ENCODE data around the gene TMED3. TPM values are rescaled to one million over a fixed set of nuclear protein-coding genes. Genes with fewer than 3 reads are reported as not detected.
A peak's percentile ranks its signal among the peaks of the same experiment; 100 is the strongest.

Gene TMED3
- total and polyA plus RNA-seq, 2 donors (not counting 3 experiments of a cell fraction or from before 2014, with no cell fraction given), result 105 to 322 TPM

DNA sequence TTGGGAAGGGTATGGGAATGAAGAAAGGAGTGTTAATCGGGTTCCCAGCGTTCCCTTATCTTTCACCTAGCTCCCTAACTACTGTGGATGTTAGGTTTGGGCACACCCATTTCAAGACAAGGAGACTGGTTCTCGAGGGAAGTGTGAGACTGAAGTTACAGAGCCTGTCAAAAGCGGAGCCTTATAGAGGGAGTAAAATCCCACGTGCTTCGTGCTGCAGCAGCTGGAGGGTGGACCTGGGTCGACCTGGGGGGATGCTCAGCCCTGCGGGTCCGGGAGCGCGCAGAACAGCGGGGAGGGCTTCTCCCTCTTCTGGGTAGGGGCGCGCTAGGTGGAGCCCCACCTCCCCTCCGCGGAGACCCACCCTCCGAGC, 314 bp upstream of the TMED3 start:
- H2AFZ ChIP-seq (ENCODE audit: low read depth, low read length), result peak overlapping the region; percentile 81
- no peaks in the 10 kb centered on the region for H3K9me1 ChIP-seq (replicated peaks; ENCODE audit: control insufficient read depth, extremely low read depth, insufficient read depth, low read length)
- no peaks in the 10 kb centered on the region for H4K20me1 ChIP-seq (replicated peaks; ENCODE audit: control insufficient read depth, extremely low read depth, insufficient read depth, low read length)
- peaks cover 16% of the 10 kb centered on the region for H3K4me1 ChIP-seq (ENCODE audit: control insufficient read depth, extremely low read depth, insufficient read depth, low read length)
- dilution Hi-C loops (cut with MboI; ENCODE audit: extremely low pct_ligation_motif_present, low sequenced_read_pairs) (no loop called here), intact Hi-C loops (cut with micrococcal nuclease) (loop anchor here (2.0 to 10.0 kb wide), 2 partner anchors 18 to 56 kb away; no protein-coding TSS in a partner anchor)
- ChIA-PET POLR2A (interaction anchor here (0.6 to 1.6 kb wide), 3 partner anchors 10 to 166 kb away, joined by 3 to 7 read pairs (median 4); no protein-coding TSS in a partner anchor), CTCF (interaction anchor here (0.5 to 3.9 kb wide), 9 partner anchors 8 to 543 kb away, joined by 3 to 27 read pairs (median 5); no protein-coding TSS in a partner anchor)
- H3K9ac ChIP-seq (replicated peaks; ENCODE audit: extremely low read depth, insufficient read depth, low read length), result no peak overlapping the region
- no TSS peak for BruUV-seq (replicated peaks)
- H3K27ac ChIP-seq (ENCODE audit: insufficient read depth, low read depth, low read length), result no peak overlapping the region
- H3K36me3 ChIP-seq (ENCODE audit: control insufficient read depth in 2 of 2, extremely low read depth in 1 of 2, insufficient read depth in 2 of 2, low read length in 2 of 2), result peaks cover 17 to 18% of the 10 kb centered on the region in 2 experiments
- H3K9me3 ChIP-seq (replicated peaks; ENCODE audit: control insufficient read depth, insufficient read depth, low read length), result no peaks in the 10 kb centered on the region
- peaks cover 43% of the 10 kb centered on the region for H3K79me2 ChIP-seq (ENCODE audit: control insufficient read depth, insufficient read depth, low read length)
- TF ChIP-seq POLR2A (IDR thresholded peaks at IDR 0.05; ENCODE audit: low read depth, low read length), result no peak
- TF ChIP-seq MAX (IDR thresholded peaks at IDR 0.05; ENCODE audit: insufficient read depth, insufficient read length), result peak; percentile 4
- peak overlapping the region in 2 of 3 experiments; percentile 41 to 65 for H3K4me3 ChIP-seq (replicated peaks in 1 of 3; ENCODE audit: insufficient read depth in 1 of 3, low read depth in 1 of 3, low read length in 3 of 3)
- H3K27me3 ChIP-seq (ENCODE audit: control insufficient read depth in 2 of 2, insufficient read depth in 2 of 2, low read length in 2 of 2), result peaks cover 15 to 35% of the 10 kb centered on the region in 2 experiments
- FAIRE-seq (no peak), DNase-seq (ENCODE audit: low read depth, low spot score) (no peak)
- H3K4me2 ChIP-seq (ENCODE audit: insufficient read depth, low read length), result peak overlapping the region; percentile 85

DNA sequence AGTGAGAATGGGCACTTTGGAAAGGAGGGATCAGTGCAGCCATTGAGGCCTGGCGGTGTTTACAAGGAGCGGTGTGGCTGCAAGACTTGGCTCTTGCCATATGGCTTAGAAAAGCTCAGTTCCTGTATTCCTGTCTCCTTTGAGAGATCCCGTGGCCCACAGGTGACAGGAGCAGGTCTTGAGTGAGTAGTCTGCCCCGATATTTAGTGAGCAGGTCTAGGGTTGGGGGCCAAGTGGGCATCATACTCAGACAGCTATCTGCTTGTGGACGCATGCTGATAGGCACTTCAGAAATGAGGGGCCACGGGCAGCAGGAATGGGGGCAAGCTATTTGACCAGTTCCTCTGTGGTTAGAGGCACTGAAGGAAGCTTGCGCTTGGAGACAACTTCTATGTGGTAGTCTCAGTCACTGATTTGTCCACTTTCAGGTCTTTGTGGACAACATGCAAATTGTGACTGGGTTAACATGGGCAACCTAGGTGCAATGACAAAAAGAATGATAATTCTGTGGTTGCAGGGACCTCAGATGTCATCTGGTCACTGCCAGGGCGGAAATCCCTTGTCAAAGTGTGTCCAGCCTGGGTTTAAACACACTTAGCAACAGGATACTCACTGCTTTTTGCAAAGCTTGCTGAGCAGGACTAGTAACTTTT, 1.1 kb downstream of the TMED3 start:
- DNase-seq (ENCODE audit: low read depth, low spot score), result no peak
- H3K79me2 ChIP-seq (ENCODE audit: control insufficient read depth, insufficient read depth, low read length), result peaks cover 54% of the 10 kb centered on the region
- ChIA-PET CTCF (interaction anchor here (1.5 to 3.9 kb wide), 5 partner anchors 10 to 542 kb away, joined by 3 to 27 read pairs (median 6); no protein-coding TSS in a partner anchor), POLR2A (interaction anchor here (1.6 kb wide), 1 partner anchor 8 kb away, joined by 7 read pairs; no protein-coding TSS in a partner anchor)
- no peak for FAIRE-seq
- H2AFZ ChIP-seq (ENCODE audit: low read depth, low read length), result peak overlapping the region; percentile 74
- H3K9ac ChIP-seq (replicated peaks; ENCODE audit: extremely low read depth, insufficient read depth, low read length), result peak overlapping the region; percentile 86
- no TSS peak for BruUV-seq (replicated peaks)
- H3K27me3 ChIP-seq (ENCODE audit: control insufficient read depth in 2 of 2, insufficient read depth in 2 of 2, low read length in 2 of 2), result peaks cover 13 to 25% of the 10 kb centered on the region in 2 experiments
- peak overlapping the region; percentile 61 to 74 (median 65) for H3K4me3 ChIP-seq (replicated peaks in 1 of 3; ENCODE audit: insufficient read depth in 1 of 3, low read depth in 1 of 3, low read length in 3 of 3)
- H3K36me3 ChIP-seq (ENCODE audit: control insufficient read depth in 2 of 2, extremely low read depth in 1 of 2, insufficient read depth in 2 of 2, low read length in 2 of 2), result peaks cover 19 to 29% of the 10 kb centered on the region in 2 experiments
- TF ChIP-seq GATA2 (IDR thresholded peaks at IDR 0.05; ENCODE audit: insufficient read depth, insufficient read length, low read depth, low read length), result no peak
- no peak for TF ChIP-seq JUN (IDR thresholded peaks at IDR 0.05; ENCODE audit: borderline replicate concordance, insufficient read depth, insufficient read length, low read depth)
- no peak for TF ChIP-seq POLR2AphosphoS5 (IDR thresholded peaks at IDR 0.05; ENCODE audit: insufficient read depth, low read depth, low read length)
- TF ChIP-seq FOS (IDR thresholded peaks at IDR 0.05; ENCODE audit: borderline replicate concordance, insufficient read depth, low read length), result no peak
- TF ChIP-seq MAX (IDR thresholded peaks at IDR 0.05; ENCODE audit: insufficient read depth, insufficient read length), result no peak
- TF ChIP-seq, protein P1, sequence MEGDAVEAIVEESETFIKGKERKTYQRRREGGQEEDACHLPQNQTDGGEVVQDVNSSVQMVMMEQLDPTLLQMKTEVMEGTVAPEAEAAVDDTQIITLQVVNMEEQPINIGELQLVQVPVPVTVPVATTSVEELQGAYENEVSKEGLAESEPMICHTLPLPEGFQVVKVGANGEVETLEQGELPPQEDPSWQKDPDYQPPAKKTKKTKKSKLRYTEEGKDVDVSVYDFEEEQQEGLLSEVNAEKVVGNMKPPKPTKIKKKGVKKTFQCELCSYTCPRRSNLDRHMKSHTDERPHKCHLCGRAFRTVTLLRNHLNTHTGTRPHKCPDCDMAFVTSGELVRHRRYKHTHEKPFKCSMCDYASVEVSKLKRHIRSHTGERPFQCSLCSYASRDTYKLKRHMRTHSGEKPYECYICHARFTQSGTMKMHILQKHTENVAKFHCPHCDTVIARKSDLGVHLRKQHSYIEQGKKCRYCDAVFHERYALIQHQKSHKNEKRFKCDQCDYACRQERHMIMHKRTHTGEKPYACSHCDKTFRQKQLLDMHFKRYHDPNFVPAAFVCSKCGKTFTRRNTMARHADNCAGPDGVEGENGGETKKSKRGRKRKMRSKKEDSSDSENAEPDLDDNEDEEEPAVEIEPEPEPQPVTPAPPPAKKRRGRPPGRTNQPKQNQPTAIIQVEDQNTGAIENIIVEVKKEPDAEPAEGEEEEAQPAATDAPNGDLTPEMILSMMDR (IDR thresholded peaks at IDR 0.05; ENCODE audit: extremely low read depth in 1 of 2, insufficient read depth in 1 of 2, low read depth in 1 of 2, low read length in 2 of 2), result no peak
- no peak for TF ChIP-seq MYC (IDR thresholded peaks at IDR 0.05; ENCODE audit: low read depth, low read length)
- TF ChIP-seq POLR2A (IDR thresholded peaks at IDR 0.05; ENCODE audit: low read depth, low read length), result no peak
- no peak for TF ChIP-seq EZH2 (IDR thresholded peaks at IDR 0.05; ENCODE audit: borderline replicate concordance, low read depth, low read length, severe bottlenecking)
- peaks cover 16% of the 10 kb centered on the region for H3K4me1 ChIP-seq (ENCODE audit: control insufficient read depth, extremely low read depth, insufficient read depth, low read length)
- dilution Hi-C loops (cut with MboI; ENCODE audit: extremely low pct_ligation_motif_present, low sequenced_read_pairs), result no loop called here
- intact Hi-C loops (cut with micrococcal nuclease), result loop anchor here (1.0 to 10.0 kb wide), 3 partner anchors 17 to 57 kb away; no protein-coding TSS in a partner anchor
- no peaks in the 10 kb centered on the region for H3K9me3 ChIP-seq (replicated peaks; ENCODE audit: control insufficient read depth, insufficient read depth, low read length)
- H3K4me2 ChIP-seq (ENCODE audit: insufficient read depth, low read length), result peak overlapping the region; percentile 80
- H3K27ac ChIP-seq (ENCODE audit: insufficient read depth, low read depth, low read length), result peak overlapping the region; percentile 22
- H4K20me1 ChIP-seq (replicated peaks; ENCODE audit: control insufficient read depth, extremely low read depth, insufficient read depth, low read length), result no peaks in the 10 kb centered on the region
- no peaks in the 10 kb centered on the region for H3K9me1 ChIP-seq (replicated peaks; ENCODE audit: control insufficient read depth, extremely low read depth, insufficient read depth, low read length)
